Activated naive CD4-positive, alpha-beta T cell (primary cell): Measurements from ENCODE around the gene ECE1.
"Not testable (repeated sequence)": the region's sequence is repeated elsewhere in the genome, so short reads cannot be mapped to it uniquely, and the experiment has no call there.

Experiments
- DNase-seq, 4 experiments: peaks; one replicate each; lab custom pipeline; 2025; lab: John Stamatoyannopoulos, UW

Gene ECE1

DNA sequence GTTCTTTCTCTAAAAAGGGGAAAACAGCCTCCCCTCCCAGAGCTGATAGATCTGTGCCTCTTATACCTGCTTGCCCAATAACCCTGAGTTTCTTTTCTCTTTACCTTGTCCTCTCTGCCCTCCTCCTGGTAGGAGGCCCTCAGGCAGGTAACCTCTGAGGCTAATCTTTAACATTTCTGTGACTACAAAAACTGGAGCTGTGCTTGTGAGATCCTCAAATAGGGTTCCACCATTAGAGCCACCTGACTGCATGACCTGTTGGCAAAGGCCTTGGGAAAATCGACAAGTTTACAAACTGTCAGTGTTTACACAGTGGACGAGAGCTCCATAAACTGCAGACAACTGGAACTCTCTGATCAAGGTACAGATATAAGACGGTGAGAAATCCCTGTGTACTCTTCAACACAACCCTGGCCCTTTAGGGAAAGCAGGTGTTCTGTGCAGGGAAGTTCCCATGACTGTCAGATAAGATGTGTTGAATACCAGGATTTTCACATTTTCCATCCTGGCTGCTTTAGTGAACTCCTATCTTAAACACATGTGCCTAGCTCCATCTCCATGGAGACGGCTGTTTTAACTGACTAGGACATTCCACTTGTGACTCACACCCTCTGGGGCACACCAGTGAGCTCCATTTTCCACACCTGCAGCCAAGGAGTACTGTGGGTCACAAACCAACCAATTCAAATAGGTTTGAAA, 38.3 kb downstream of the ECE1 start:
- no peak for DNase-seq

GRCh38 chr1:21249940-21250493, 40.2 kb downstream of the ECE1 start:
- DNase-seq, result no peak

GRCh38 chr1:21247892-21248715, 42.2 kb downstream of the ECE1 start:
- no peak for DNase-seq

- DNase-seq, result no peak
Observed at GRCh38 chr1:21246905-21247642, 43.2 kb downstream of the ECE1 start.

DNA sequence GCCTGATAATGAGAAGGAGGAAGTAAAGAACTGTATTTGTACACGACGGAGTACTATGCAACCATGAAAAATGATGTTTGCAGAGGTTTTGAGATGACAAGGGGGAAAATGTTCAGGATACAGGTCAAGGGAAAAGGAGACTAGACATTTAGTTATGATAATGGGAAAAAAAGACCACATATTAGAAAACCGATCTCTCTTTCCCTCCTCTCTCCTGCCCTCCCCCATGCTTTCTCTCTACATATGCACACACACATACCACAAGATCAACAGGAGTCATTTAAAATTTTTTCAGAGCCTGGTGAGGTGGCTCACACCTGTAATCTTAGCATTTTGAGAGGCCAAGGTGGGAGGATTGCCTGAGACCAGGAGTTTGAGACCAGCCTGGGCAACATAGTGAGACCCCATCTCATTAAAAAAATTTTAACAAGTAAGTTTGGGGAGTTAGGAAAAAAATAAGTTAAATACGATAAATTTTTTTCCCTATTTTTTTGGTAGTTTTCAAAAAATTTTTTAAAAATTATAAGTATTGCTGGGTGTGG, 44.5 kb downstream of the ECE1 start:
- no peak for DNase-seq

- DNase-seq, result no peak
Observed at GRCh38 chr1:21244986-21245687, 45.1 kb downstream of the ECE1 start.

- no peak for DNase-seq
Observed at GRCh38 chr1:21244154-21244553, 46.1 kb downstream of the ECE1 start.

GRCh38 chr1:21242846-21243245, 47.4 kb downstream of the ECE1 start:
- DNase-seq, result no peak

DNA sequence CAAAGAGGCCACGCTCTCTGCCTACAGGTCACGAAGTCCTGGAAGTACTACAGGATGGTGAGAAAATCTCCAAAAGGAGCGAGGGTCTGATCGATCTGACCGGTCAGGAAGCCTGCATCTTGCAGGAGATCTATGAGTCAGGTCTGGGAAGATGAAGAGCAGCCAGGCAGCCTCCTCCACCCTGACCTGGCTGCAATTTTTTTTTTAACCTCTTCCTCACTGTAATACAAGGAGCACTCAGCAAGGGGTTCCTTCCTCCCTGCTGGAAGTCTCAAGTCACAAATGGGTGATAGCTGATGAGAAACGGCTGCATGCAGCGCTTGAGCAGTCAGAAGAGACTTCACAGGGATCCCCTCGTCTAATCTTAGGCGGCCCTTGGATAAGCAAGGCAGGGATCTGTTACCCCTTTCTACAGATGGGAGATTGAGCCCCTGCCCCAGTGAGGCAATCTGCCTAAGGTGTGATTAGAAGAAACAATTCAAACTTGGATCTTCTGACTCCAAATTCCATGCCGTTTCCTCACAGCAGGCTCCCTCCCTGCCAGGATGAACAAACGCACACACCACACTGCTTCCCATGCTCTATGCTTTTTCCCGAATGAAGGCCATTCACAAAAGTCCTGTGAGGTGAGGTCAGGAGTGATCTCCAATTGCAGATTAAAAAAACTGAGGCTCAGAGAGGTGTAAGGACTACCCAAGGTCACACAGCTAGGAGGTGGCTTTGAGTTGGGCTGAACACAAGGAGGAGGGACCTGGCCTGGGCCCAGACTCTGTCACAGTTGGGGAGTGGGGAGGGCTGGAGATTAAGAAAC, 48.3 kb downstream of the ECE1 start:
- no peak for DNase-seq

DNA sequence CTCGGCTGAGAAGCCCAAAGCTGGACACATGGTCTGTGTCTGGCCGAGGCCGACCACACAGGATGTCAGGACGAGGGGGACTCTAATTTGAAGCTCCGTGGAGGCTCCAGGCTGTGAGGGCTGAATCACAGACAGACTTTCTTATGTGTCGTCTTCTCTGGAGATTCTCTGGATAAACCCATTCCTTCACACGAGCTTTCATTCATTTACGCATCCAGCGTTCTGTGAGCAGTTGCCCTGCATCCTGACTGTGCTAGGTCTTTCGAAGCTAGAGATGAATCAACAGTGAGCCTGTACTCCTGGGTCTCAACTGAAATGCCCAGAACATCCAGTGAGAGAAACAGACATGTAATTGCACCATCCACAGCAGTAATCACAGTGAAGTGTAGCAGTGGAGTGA, 49.6 kb downstream of the ECE1 start:
- no peak for DNase-seq

- no peak for DNase-seq
Observed at GRCh38 chr1:21239221-21239620, 51.0 kb downstream of the ECE1 start.

DNA sequence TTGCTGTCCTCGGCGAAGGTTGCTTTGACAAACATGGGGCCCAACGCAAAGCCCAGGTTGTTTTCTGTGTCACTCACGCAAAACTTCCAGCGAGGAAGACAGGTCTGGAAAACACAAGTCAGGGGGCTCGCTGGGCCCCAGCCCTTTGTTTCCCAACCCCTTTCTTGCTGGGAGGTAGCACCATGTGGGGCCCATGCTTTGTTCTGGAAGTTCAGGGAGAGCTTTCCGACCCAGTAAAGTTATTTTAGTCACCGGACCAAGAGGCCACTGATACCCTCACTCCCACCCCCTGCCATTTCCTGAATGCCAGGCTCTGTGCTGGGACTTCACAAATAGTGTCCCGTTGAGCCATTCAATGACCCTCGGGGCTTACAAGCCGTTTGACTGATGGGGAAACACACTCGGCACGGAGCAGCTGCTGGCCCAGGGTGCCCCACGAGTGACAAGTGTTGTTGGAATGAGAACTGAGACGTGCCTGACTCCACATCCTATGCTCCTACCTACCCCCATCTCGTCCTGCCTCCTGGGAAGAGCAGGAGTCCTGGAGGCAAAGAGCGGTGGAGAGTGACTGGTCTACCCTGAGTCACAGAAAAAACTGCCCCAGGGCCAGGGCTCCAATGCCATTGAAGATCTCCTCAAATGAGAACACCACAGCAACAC, 52.0 kb downstream of the ECE1 start:
- DNase-seq, result no peak

- no peak for DNase-seq
Observed at GRCh38 chr1:21237446-21238088, 52.7 kb downstream of the ECE1 start.

GRCh38 chr1:21236178-21236577, 54.1 kb downstream of the ECE1 start:
- no peak for DNase-seq

DNA sequence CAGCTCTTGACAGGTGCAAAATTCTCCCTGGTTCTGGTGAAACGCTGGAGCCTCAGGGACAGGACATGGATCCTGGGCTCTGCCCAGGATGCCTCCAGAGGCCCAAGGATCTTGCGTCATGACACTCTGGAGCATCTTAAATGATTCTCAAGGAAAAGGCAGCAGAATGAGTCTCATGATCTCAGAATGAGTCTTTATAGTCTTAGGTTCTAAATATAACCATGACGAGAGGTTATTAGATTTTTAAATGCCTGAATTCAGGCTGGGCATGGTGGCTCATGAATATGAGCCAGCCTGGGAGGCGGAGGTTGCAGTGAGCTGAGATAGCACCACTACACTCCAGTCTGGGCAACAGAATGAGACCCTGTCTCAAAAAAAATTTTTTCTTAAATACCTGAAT, 55.5 kb downstream of the ECE1 start:
- no peak for DNase-seq

GRCh38 chr1:21233490-21233889, 56.8 kb downstream of the ECE1 start:
- no peak for DNase-seq

DNA sequence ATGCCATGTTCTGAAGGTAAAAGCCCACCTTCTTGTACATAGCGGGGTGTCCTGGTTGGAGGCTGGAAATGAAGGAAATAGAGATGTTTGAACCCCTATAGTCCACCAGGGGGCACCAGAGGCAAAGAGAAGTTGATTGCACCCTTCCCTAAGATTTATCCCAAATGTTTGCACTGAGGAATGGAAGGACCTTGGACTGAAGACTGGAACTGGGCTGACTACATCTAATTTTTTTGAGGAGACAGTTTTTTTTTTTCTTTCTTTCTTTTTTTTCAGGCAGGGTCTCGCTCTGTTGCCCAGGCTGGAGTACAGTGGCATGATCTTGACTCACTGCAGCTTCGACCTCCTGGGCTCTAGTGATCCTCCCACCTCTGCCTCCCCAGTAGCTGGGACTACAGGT, 58.2 kb downstream of the ECE1 start:
- DNase-seq, result no peak

GRCh38 chr1:21229246-21230000, 60.8 kb downstream of the ECE1 start:
- no peak for DNase-seq

DNA sequence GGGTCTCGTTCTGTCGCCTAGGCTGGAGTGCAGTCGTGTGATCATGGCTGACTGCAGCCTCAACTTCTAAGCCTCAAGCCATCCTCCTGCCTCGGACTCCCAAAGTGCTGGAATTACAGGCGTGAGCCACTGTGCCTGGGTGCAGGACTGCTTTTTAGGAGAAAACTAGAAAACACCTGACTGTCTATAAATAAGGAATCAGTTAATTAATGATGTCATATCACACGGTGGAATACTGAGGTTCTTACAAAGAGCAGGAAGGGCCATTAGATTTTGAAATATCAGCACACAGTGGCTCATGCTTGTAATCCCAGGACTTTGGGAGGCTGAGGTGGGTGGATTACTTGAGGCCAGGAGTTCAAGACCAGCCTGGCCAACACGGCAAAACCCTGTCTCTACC, 62.0 kb downstream of the ECE1 start:
- not testable (repeated sequence) for DNase-seq
